Umbilical cord (tissue), 2 donors: ENCODE data around the gene FOXP1. TPM values are rescaled to one million over a fixed set of nuclear protein-coding genes. Genes with fewer than 3 reads are reported as not detected.
"Not testable (repeated sequence)": the region's sequence is repeated elsewhere in the genome, so short reads cannot be mapped to it uniquely, and the experiment has no call there.

Experiments
- DNase-seq: peaks from one replicate; pipeline ENCODE4 v3.0.0-alpha.2; 2015; ENCODE audit warnings: low spot score
- total RNA-seq: library from RNA; depleted of rRNA; stranded (reverse); fragments of >200 nt; gene quantifications from one replicate; pipeline ENCODE4 v1.2.3, GENCODE V29; 2014; ENCODE audit warnings: low replicate concordance; ENCODE audit not compliant: insufficient read depth

FOXP1 gene
- total RNA-seq, 1 donor from 2014 or later, result 148 TPM

GRCh38 chr3:71453319-71453718 is 130.2 kb downstream of the FOXP1 start:
- DNase-seq, result no peak

- DNase-seq, result no peak
These were observed 131.7 kb downstream of the FOXP1 start for GRCh38 chr3:71451812-71452211.

DNA sequence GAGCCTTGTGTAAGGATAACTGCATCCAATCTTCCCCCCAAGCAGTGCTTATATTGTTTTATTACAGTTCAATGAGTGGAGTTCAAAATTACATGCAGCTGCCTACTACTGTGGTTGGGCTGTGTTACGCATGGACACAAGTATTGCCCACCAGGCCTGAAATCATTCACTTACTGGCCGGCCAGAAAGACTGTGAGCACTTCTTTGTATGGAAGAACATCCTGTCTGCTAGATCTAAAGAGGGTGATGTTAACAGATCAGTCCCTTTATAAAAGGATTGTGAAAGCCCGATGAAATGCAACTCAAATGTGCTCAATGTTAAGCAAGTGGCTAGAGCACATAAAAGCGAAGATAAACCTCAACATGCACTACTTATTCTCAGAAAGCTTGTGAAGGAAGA is 132.5 kb downstream of the FOXP1 start:
- DNase-seq, result peak; percentile 94

- DNase-seq, result no peak
These were observed 133.4 kb downstream of the FOXP1 start for GRCh38 chr3:71450162-71450561.

DNA sequence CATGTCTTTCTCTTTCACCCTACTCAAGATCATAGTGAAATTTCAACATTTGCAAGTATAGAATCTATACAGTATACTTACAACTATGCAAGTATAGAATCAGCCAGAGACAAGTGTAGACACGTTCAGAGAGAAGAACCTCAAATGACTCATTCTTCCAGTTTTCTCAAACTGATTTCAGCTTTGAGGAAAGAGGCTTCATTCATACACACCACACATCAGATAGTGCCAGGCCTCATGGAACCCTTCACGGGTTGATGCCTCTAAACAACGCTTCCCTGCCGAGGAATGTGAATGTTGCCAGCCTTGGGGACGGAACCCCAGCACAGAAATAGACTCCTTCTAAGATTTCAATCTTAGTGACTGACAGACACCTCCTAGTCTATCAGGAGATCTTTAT is 135.7 kb downstream of the FOXP1 start:
- no peak for DNase-seq

DNA sequence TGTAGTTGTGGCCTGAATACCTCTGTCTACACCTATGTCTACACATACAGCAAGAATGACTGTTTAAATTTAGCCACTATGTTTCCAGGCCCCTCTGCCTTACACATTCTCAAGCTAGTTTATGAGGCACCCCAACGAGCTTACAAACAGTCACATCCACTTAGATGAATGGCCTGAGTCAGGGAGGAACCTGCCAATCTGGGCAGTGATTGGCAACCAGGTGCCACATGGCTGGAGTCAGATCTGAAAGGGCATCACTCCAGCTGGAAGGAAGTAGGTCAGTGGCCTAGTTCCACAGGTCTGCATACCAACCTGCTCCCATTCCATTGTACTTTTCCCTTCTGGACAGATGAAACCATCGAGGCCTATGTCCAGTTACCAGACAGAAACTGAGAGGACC is 136.3 kb downstream of the FOXP1 start:
- no peak for DNase-seq

- no peak for DNase-seq
These were observed 136.8 kb downstream of the FOXP1 start for GRCh38 chr3:71446734-71447133.

DNA sequence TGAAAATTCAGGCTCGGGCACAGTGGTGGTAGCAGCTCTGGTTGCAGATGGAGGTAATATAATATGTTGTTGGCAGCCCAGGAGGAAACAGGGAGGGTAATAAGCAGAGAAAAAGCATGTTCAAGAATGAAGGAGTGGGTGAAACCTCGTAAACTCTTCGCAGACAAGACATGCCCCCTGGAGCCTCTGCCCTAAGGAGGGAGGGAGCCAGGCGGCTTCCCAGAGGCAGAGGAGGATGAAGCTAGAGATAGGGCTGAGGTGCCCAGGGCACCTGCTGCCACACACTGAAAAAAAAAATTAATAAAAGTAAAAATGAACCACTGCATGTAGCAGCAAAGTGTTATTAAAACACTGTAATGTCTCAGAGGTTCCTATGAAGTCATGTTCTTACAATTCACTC is 137.3 kb downstream of the FOXP1 start:
- DNase-seq, result no peak

DNA sequence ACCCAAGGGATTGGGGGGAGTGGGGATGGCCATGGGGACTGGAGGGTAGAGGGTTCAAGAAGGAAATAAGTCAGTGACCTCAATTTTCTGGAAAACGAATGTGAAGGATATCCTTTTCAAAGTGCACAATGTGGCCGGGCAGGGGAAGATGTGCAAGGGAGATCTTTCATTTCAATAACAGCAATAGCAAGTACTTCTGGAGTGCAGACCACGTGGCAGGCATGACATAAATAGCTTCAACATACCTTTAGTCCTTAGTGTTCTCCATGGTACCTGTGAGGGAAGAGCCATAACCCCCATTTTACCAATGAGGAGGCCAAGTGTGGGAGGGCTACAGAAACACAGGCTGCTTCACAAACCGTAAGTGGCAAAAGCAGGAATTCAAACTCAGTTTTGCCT is 138.7 kb downstream of the FOXP1 start:
- DNase-seq, result no peak

DNA sequence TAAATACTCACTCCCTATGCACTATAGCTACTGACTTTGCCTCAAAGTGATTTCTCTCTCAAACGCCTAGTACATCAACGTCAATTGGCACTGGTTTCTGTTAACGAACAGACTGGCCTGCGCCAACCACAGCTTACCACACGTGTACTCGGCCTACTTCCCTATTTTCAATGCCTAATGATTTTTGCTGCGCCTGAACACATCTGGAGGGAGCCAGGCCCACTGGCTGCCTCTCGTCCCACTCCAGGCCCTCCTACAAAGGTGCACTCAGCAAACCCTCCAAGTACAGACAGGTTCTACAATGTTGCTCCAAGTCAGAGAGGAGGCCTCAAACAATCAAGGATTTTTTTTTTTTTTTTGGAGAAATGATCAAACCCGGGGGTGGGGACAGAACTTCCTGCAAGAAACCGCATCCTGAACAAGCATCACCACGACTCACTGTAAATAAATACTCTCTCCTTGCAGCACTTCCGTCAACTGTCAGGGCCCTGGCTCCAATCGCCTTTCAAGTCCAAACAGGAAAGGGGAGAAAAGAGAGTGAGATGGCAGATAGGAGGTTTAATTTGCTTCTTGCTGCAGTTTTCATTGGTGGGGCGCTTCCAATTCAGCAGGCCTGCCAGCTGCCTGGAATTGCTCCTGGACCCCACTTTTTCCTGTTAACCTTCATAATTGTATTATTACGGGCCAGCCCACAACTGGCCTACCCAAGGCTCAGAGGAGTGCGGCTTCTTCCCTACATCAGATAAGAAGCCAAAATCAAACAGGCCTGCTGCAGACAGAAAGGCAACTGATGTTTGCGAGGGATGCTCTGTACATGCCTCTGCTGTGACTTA is 139.3 kb downstream of the FOXP1 start:
- DNase-seq, result peak; percentile 79

DNA sequence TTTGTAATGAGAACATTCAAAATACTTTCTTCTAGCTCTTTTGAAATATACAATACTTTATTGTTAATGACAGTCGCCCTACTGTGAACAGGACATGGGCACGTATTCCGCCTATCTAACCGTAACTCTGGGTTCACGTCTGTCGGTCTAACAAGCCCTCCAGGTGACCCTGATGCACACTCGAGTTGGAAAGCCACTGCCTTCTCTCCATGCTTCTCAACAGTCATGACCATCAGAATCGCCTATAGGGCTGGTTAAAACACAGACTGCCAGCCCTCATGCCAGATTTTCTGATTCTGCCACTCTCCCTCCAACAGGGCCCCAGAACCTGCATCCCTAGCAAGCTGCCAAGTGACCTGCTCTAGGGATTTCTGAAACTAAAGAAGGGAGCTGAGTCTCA is 140.2 kb downstream of the FOXP1 start:
- no peak for DNase-seq

- no peak for DNase-seq
These were observed 140.9 kb downstream of the FOXP1 start for GRCh38 chr3:71442652-71443042.

DNA sequence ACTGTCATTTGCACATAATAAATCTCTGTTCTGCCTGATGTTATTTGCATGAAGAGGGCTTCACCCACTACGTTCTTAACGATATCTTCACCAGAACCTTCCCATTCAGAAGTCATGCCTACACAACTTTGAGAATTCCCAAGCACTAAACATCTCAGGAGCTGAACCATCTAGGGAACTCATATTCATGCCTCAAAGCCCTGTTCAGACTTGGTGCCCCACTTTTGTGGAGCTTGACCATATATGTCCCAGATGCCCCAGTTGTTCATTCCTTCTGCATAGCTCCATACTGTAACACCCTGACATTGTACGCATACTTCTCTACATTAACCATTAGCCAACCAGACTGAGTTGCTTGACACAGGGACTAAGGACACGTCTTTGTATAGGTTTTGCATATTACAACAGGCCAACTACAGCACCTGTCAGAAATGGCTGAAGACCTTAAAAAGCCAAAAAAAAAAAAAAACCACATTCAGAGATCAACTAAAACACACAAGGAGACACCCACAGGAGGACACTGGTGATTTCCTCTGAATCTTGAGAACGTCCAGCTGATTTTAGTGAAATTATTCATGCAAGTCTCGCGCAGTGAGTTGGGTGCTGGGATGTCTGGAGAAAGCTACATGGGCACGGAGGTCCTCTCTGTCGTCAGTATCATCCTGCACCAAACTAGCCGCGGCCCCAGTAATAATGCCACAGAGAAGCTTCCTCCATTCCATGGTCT is 141.4 kb downstream of the FOXP1 start:
- no peak for DNase-seq

GRCh38 chr3:71441217-71441924 is 142.2 kb downstream of the FOXP1 start:
- DNase-seq, result no peak

- no peak for DNase-seq
These were observed 144.6 kb downstream of the FOXP1 start for GRCh38 chr3:71438904-71439303.

DNA sequence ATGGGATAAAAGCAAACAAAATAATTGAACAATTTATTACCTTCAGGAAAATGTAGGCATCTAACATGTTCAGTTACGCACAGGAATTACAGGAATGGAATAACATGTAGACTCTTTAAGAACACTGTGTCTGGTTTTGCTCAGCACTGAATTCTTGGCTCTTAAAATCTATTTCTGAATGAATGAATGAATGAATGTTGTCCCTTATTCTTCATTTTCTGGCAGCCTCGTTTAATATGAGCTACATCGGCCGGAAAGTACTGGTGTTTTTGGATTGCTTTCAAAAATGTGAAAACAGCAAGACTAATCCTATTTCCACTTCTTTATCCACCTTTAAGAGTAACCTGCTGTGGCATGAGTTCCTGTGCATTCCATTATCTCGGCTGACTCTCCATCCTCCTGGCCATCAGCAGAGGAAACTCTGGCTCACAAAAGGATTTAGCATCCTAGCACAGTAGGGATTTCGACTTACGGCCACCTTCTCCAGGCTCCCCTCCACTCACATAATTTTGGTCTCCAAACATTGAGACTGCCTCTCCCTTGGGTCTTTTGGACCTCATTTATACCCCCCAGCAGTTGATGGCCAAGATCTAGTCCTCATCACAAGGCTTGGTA is 145.3 kb downstream of the FOXP1 start:
- peak; percentile 78 for DNase-seq

- DNase-seq, result peak; percentile 80
These were observed 147.2 kb downstream of the FOXP1 start for GRCh38 chr3:71436337-71436736.

DNA sequence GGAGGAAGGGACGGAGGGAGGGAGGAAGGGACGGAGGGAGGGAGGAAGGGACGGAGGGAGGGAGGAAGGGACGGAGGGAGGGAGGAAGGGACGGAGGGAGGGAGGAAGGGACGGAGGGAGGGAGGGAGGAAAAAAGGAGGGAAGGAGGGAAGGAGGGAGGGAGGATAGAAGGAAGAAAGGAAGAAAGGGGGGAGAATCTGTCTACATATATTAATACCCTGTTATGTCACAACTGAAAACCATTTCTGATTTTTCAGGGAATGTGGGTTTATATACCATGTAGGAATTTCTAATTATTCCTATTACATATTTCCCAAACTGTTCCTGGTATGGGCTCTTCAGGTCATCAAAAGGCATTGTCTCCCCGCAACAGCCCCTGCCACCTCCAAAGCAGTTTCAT is 147.7 kb downstream of the FOXP1 start:
- not testable (repeated sequence) for DNase-seq

- DNase-seq, result no peak
These were observed 149.9 kb downstream of the FOXP1 start for GRCh38 chr3:71433631-71434030.

DNA sequence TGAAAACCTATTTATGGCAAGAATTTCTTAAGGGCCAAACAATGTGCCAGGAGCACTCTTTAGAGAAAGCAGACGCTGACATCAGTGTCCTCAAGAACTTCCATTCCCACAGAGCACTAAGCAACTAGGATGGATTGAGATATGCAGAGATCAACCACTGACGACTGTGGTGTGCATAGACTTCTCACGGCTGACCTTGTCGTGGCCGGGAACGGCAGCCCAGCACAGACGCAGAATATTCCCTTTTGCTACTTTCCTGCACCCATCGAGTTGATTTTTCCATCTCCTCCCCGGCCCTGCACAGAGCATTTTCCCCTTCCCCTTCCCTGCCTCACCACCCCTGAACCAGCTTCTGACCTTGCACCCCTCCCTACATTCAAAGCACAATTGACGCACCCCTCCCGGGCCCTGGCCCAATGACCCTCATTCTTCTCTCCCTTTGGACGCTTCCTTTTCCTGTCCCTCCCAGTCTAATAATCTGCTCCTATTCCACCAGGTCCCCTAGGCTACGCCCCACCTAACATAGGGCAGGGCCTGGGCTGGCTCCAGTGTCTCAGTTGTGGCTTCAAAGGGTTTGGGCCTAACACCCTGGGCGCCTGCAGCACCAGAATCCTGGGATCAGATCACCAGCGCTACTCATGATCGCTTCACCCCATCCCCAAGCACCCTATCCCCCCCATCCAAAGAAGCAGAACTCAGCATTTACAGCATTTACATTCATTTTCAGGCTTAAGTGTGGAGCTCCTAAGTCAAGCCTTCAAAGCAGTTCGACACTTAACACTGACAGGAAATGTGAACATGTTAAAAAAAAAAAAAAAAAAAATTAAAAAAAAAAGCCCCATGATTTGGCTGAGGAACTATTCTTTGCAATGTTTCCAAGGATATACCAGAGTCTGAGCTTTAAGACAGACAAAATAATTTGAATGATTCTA is 151.2 kb downstream of the FOXP1 start:
- no peak for DNase-seq
